H9 (cell line): Measurements from ENCODE around the gene RTP4. TPM values are rescaled to one million over a fixed set of nuclear protein-coding genes. Genes with fewer than 3 reads are reported as not detected.

Experiments used
- DNase-seq: peaks from one replicate; pipeline ENCODE4 v3.0.0-alpha.2; 2017
- H2AFZ ChIP-seq: one replicate; pipeline ENCODE4 v1.6.1; 2013; ENCODE audit warnings: mild to moderate bottlenecking, low read length, control low read depth, moderate library complexity
- H2AK5ac ChIP-seq: 2 replicates; pipeline ENCODE4 v1.6.1; 2013; ENCODE audit warnings: low read length, control low read depth, mixed read lengths; ENCODE audit not compliant: insufficient read length
- H2BK120ac ChIP-seq: one replicate; pipeline ENCODE4 v1.6.1; 2013; ENCODE audit warnings: low read depth, mild to moderate bottlenecking, low read length, control low read depth, inconsistent platforms; ENCODE audit not compliant: poor library complexity, severe bottlenecking
- H2BK12ac ChIP-seq: 2 replicates; pipeline ENCODE4 v1.6.1; 2013; ENCODE audit warnings: low read length, control low read depth, mixed read lengths, low read depth; ENCODE audit not compliant: insufficient read length
- H2BK15ac ChIP-seq: 2 replicates; pipeline ENCODE4 v1.6.1; 2013; ENCODE audit warnings: low read depth, low read length, control low read depth
- H2BK20ac ChIP-seq: one replicate; pipeline ENCODE4 v1.6.1; 2013; ENCODE audit warnings: low read depth, mild to moderate bottlenecking, low read length, control low read depth, inconsistent platforms; ENCODE audit not compliant: poor library complexity, severe bottlenecking
- H2BK5ac ChIP-seq: 2 replicates; pipeline ENCODE4 v1.6.1; 2013; ENCODE audit warnings: low read length, control low read depth, mixed read lengths; ENCODE audit not compliant: insufficient read length
- H3K14ac ChIP-seq: 2 replicates; pipeline ENCODE4 v1.6.1; 2013; ENCODE audit warnings: low read length, control low read depth; ENCODE audit not compliant: insufficient read depth
- H3K18ac ChIP-seq: 2 replicates; pipeline ENCODE4 v1.6.1; 2013; ENCODE audit warnings: low read depth, mild to moderate bottlenecking, mixed read lengths, low read length, control low read depth; ENCODE audit not compliant: insufficient read length
- H3K23ac ChIP-seq: 2 replicates; pipeline ENCODE4 v1.6.1; 2013; ENCODE audit warnings: low read length, control low read depth, mixed read lengths, low read depth; ENCODE audit not compliant: insufficient read length
- H3K23me2 ChIP-seq: 2 replicates; pipeline ENCODE4 v1.6.1; 2013; ENCODE audit warnings: low read depth, mild to moderate bottlenecking, mixed read lengths, low read length, control low read depth; ENCODE audit not compliant: insufficient read length, poor library complexity, severe bottlenecking
- H3K27ac ChIP-seq: 2 replicates; pipeline ENCODE4 v1.5.1; 2013; ENCODE audit warnings: low read length, control low read depth, mixed read lengths, low read depth; ENCODE audit not compliant: insufficient read length
- H3K27me3 ChIP-seq: 2 replicates; pipeline ENCODE4 v1.6.1; 2013; ENCODE audit warnings: low read length, control low read depth, inconsistent platforms; ENCODE audit not compliant: insufficient read depth
- H3K4ac ChIP-seq: 2 replicates; pipeline ENCODE4 v1.6.1; 2013; ENCODE audit warnings: low read depth, mild to moderate bottlenecking, control low read depth, inconsistent platforms, low read length, moderate library complexity
- H3K4me1 ChIP-seq: 2 replicates; pipeline ENCODE4 v1.6.1; 2013; ENCODE audit warnings: low read length, control low read depth, inconsistent platforms; ENCODE audit not compliant: insufficient read depth
- H3K4me2 ChIP-seq: 2 replicates; pipeline ENCODE4 v1.6.1; 2013; ENCODE audit warnings: low read length, control low read depth, mixed read lengths; ENCODE audit not compliant: insufficient read length, insufficient read depth
- H3K56ac ChIP-seq: 2 replicates; pipeline ENCODE4 v1.6.1; 2013; ENCODE audit warnings: low read depth, mild to moderate bottlenecking, mixed read lengths, low read length, control low read depth; ENCODE audit not compliant: insufficient read length
- H3K79me1 ChIP-seq: 2 replicates; pipeline ENCODE4 v1.6.1; 2013; ENCODE audit warnings: low read depth, mild to moderate bottlenecking, moderate library complexity, low read length, control low read depth, inconsistent platforms; ENCODE audit not compliant: insufficient read depth, poor library complexity, severe bottlenecking
- H3K79me2 ChIP-seq: 2 replicates; pipeline ENCODE4 v1.6.1; 2013; ENCODE audit warnings: low read length, control low read depth, inconsistent platforms; ENCODE audit not compliant: insufficient read depth
- H3K9ac ChIP-seq: 2 replicates; pipeline ENCODE4 v1.6.1; 2013; ENCODE audit warnings: low read length, control low read depth, mixed read lengths; ENCODE audit not compliant: insufficient read length; ENCODE audit errors: extremely low read depth
- H3K9me3 ChIP-seq: one replicate; pipeline ENCODE4 v1.6.1; 2013; ENCODE audit warnings: low read depth, low read length, inconsistent platforms; ENCODE audit not compliant: control insufficient read depth
- H3T11ph ChIP-seq: one replicate; pipeline ENCODE4 v1.6.1; 2013; ENCODE audit warnings: mild to moderate bottlenecking, low read length, control low read depth, inconsistent platforms
- H4K20me1 ChIP-seq: one replicate; pipeline ENCODE4 v1.6.1; 2013; ENCODE audit not compliant: control insufficient read depth, insufficient read length, insufficient read depth
- H4K5ac ChIP-seq: 2 replicates; pipeline ENCODE4 v1.6.1; 2013; ENCODE audit warnings: low read depth, mild to moderate bottlenecking, mixed read lengths, low read length, control low read depth; ENCODE audit not compliant: insufficient read length
- H4K8ac ChIP-seq: replicated peaks from 2 replicates; pipeline ENCODE4 v1.6.1; 2013; ENCODE audit warnings: low read length, control low read depth, mixed read lengths, low read depth; ENCODE audit not compliant: insufficient read length
- H4K91ac ChIP-seq: 2 replicates; pipeline ENCODE4 v1.6.1; 2013; ENCODE audit warnings: low read depth, mild to moderate bottlenecking, moderate library complexity, mixed read lengths, low read length, control low read depth; ENCODE audit not compliant: insufficient read length
- H3K27ac Mint-ChIP-seq, 3 experiments: 2 replicates in 2 of 3; 3 replicates in 1 of 3; pipeline ENCODE4 v1.8.0; 2020 to 2021; ENCODE audit warnings: mixed read lengths in 3 of 3, mild to moderate bottlenecking in 1 of 3, moderate library complexity in 1 of 3
- H3K27me3 Mint-ChIP-seq: 2 replicates; pipeline ENCODE4 v1.8.0; 2021; ENCODE audit warnings: low read depth, mild to moderate bottlenecking, moderate library complexity, mixed read lengths
- H3K36me3 Mint-ChIP-seq, 3 experiments: 2 replicates in 2 of 3; 3 replicates in 1 of 3; pipeline ENCODE4 v1.8.0; 2020 to 2021; ENCODE audit warnings: low read depth in 3 of 3, mixed read lengths in 3 of 3; ENCODE audit not compliant: insufficient read depth in 1 of 3
- H3K4me1 Mint-ChIP-seq, 2 experiments: 2 replicates each; pipeline ENCODE4 v1.8.0; 2020; ENCODE audit warnings: mixed read lengths in 2 of 2
- H3K4me3 Mint-ChIP-seq, 2 experiments: 2 replicates in 1 of 2; 3 replicates in 1 of 2; pipeline ENCODE4 v1.8.0; 2020 to 2021; ENCODE audit warnings: mild to moderate bottlenecking in 2 of 2, mixed read lengths in 2 of 2, moderate library complexity in 1 of 2
- H3K9me3 Mint-ChIP-seq, 2 experiments: 2 replicates in 1 of 2; 3 replicates in 1 of 2; pipeline ENCODE4 v1.8.0; 2020; ENCODE audit warnings: mild to moderate bottlenecking in 2 of 2, mixed read lengths in 2 of 2, moderate library complexity in 1 of 2
- CTCF ChIP-seq: fragments of 200-600 bp; sonication (generic); conservative IDR thresholded peaks from 3 replicates; pipeline ENCODE4 v1.8.0; 2021; ENCODE audit warnings: antibody characterized with exemption, mild to moderate bottlenecking
- WGBS: extraction: QIAGEN DNeasy Blood & Tissue Kit; methylation state at CpG from one replicate; pipeline ENCODE4 v1.1.7; 2013; ENCODE audit warnings: missing lambda C conversion rate, low lambda C conversion rate, mixed read lengths; ENCODE audit not compliant: insufficient read length; ENCODE audit errors: extremely low coverage; 5-methylcytosine and 5-hydroxymethylcytosine counted together
- total RNA-seq: library from RNA; stranded (reverse); gene quantifications from 2 replicates; pipeline ENCODE4 v1.2.1, GENCODE V29; 2021

The RTP4 gene
- total RNA-seq, 1 experiment from 2014 or later: not detected

GRCh38 chr3:187385296-187385695, 17.1 kb downstream of the RTP4 start:
- Histone ChIP-seq H3K27ac (no peak overlapping the region), H4K8ac (no peak overlapping the region), H3T11ph (no peak overlapping the region), H3K23me2 (no peaks in the 10 kb centered on the region), H3K4me2 (no peak overlapping the region), H2BK20ac (no peak overlapping the region), H4K91ac (no peak overlapping the region), H3K9me3 (no peaks in the 10 kb centered on the region), H3K56ac (no peak overlapping the region), H2BK120ac (no peak overlapping the region), H2AFZ (no peak overlapping the region), H2BK5ac (no peak overlapping the region), H4K5ac (no peak overlapping the region), H4K20me1 (no peaks in the 10 kb centered on the region), H3K79me1 (no peaks in the 10 kb centered on the region), H2BK15ac (no peak overlapping the region), H3K23ac (no peak overlapping the region), H3K79me2 (no peaks in the 10 kb centered on the region), H3K27me3 (no peaks in the 10 kb centered on the region), H2BK12ac (no peak overlapping the region), H3K14ac (no peak overlapping the region), H3K9ac (no peak overlapping the region), H3K18ac (no peak overlapping the region), H3K4ac (no peak overlapping the region), H2AK5ac (no peak overlapping the region), H3K4me1 (no peaks in the 10 kb centered on the region; the same call in 1 of the 2 replicates)
- no CpG with 5 or more reads among the region's 1 CpG for WGBS
- Mint-ChIP-seq H3K9me3 (peaks cover 0 to 6% of the 10 kb centered on the region in 2 experiments; a peak in 3 of 5 replicates), H3K4me1 (peaks cover 8 to 10% of the 10 kb centered on the region in 2 experiments), H3K27ac (no peak overlapping the region), H3K4me3 (no peak overlapping the region), H3K27me3 (no peaks in the 10 kb centered on the region), H3K36me3 (peaks cover 0 to 4% (median 3%) of the 10 kb centered on the region in 3 experiments; a peak in 1 of 7 replicates)
- no peak for DNase-seq
- TF ChIP-seq CTCF: no peak
